ENCODE results near the gene PEPD. TPM values are rescaled to one million over a fixed set of nuclear protein-coding genes. Genes with fewer than 3 reads are reported as not detected.

PEPD gene
- total and polyA plus RNA-seq, 2 of the 4 experiments (the other 2 are of a cell fraction) = 36.7 to 88.4 TPM

DNA sequence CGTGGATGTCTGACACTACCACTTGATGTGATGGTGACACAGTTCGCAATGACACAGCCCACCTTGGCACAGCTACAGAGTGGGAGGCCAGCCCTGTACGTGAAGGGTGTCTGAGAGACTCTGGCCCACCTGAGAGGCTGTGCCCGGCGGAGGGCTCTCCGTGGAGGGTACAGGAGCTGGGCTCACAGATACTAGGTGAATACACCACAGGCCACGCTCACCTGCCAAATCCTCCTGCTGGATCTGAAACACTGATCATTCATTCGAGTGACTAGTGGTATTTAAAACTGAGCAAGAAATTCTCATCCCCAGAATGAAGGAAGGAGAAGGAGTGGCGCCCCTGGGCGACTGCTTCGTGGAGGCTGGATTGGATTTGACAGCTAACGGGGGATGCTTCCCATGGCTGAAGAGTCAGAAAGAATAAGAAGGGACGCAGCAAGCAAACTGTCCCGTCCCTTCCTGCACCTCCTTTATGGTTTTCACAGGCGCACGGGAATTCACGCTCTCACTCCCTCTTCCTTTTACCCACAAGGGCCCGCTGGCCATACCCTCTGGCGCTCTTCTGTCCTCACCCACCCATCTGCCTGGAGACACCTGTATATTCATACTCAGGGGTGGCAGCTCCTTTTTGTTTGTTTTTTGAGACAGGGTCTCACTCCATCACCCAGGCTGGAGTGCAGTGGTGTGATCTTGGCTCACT, 123.1 kb downstream of the PEPD start:
- Histone ChIP-seq H3K4me2 (ENCODE audit: low read depth, low read length) (no peak overlapping the region), H3K4me1 (ENCODE audit: control insufficient read depth, insufficient read depth, low read length) (peaks cover 25% of the 10 kb centered on the region), H2AK5ac (ENCODE audit: low read depth, low read length) (no peak overlapping the region), H3K14ac (replicated peaks; ENCODE audit: low read depth, low read length) (no peak overlapping the region), H3K9me1 (ENCODE audit: insufficient read depth, low read length) (peaks cover 3% of the 10 kb centered on the region; the same call in 1 of the 2 replicates), H3K36me3 (ENCODE audit: control insufficient read depth, insufficient read depth, low read length) (no peaks in the 10 kb centered on the region), H2BK20ac (ENCODE audit: low read depth, low read length) (no peak overlapping the region), H3K4ac (ENCODE audit: low read depth, low read length) (no peak overlapping the region; the same call in 1 of the 2 replicates), H2BK15ac (ENCODE audit: low read depth, low read length) (no peak overlapping the region), H2BK5ac (ENCODE audit: low read depth, low read length, poor library complexity, severe bottlenecking) (no peak overlapping the region), H3K23ac (ENCODE audit: low read depth, low read length) (no peak overlapping the region), H4K91ac (ENCODE audit: insufficient read depth, low read depth, low read length) (no peak overlapping the region), H3K9me3 (ENCODE audit: control insufficient read depth, insufficient read depth, low read length) (no peaks in the 10 kb centered on the region), H4K8ac (ENCODE audit: low read depth in 2 of 2, low read length in 2 of 2) (no peak overlapping the region), H2AFZ (replicated peaks; ENCODE audit: low read length, poor library complexity) (no peak overlapping the region), H3K79me1 (ENCODE audit: low read depth in 1 of 2, low read length in 2 of 2) (peaks cover 0 to 14% of the 10 kb centered on the region in 2 experiments; a peak in 1 of 4 replicates), H3K4me3 (ENCODE audit: insufficient read depth, low read depth, low read length) (no peak overlapping the region), H3K27me3 (ENCODE audit: control insufficient read depth, insufficient read depth, low read length) (no peaks in the 10 kb centered on the region), H4K5ac (ENCODE audit: low read depth, low read length) (no peak overlapping the region), H4K20me1 (ENCODE audit: insufficient read depth, low read length) (peaks cover 24% of the 10 kb centered on the region), H2BK120ac (ENCODE audit: low read depth, low read length) (no peak overlapping the region), H2AK9ac (replicated peaks; ENCODE audit: low read depth, low read length, poor library complexity) (no peak overlapping the region), H3K56ac (ENCODE audit: extremely low read depth, insufficient read depth, low read length) (no peak overlapping the region), H3K9ac (ENCODE audit: low read depth, low read length) (no peak overlapping the region), H3K27ac (ENCODE audit: insufficient read depth, low read length) (no peak overlapping the region), H3K18ac (ENCODE audit: low read depth, low read length) (no peak overlapping the region)
- ChIA-PET CTCF (interaction anchor here (1.1 kb wide), 2 partner anchors 9 to 14 kb away, joined by 3 read pairs; no protein-coding TSS in a partner anchor), POLR2A (ENCODE audit: unreplicated experiment) (no interaction called here)
- intact Hi-C loops (cut with micrococcal nuclease) = no loop called here
- WGBS, 2 experiments (ENCODE audit: extremely low coverage in 2 of 2, insufficient read length in 1 of 2) = 97% methylated on average over 5 of the region's 19 CpGs; no CpG with 5 or more reads in 1 of the 2 experiments
- in situ Hi-C loops (cut with MboI; ENCODE audit: low sequenced_read_pairs) = no loop called here
- no TSS peak for BruUV-seq (replicated peaks)
- DNase-seq (no peak), ATAC-seq (ENCODE audit: low read depth) (no peak)
- dilution Hi-C loops (cut with HindIII; ENCODE audit: low sequenced_read_pairs, unreplicated experiment) = no loop called here
- TF ChIP-seq, protein P1, sequence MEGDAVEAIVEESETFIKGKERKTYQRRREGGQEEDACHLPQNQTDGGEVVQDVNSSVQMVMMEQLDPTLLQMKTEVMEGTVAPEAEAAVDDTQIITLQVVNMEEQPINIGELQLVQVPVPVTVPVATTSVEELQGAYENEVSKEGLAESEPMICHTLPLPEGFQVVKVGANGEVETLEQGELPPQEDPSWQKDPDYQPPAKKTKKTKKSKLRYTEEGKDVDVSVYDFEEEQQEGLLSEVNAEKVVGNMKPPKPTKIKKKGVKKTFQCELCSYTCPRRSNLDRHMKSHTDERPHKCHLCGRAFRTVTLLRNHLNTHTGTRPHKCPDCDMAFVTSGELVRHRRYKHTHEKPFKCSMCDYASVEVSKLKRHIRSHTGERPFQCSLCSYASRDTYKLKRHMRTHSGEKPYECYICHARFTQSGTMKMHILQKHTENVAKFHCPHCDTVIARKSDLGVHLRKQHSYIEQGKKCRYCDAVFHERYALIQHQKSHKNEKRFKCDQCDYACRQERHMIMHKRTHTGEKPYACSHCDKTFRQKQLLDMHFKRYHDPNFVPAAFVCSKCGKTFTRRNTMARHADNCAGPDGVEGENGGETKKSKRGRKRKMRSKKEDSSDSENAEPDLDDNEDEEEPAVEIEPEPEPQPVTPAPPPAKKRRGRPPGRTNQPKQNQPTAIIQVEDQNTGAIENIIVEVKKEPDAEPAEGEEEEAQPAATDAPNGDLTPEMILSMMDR (conservative IDR thresholded peaks at IDR 0.05; ENCODE audit: low read depth, low read length) = no peak
- TF ChIP-seq MAFK (IDR thresholded peaks at IDR 0.05; ENCODE audit: low read depth, low read length) (no peak), CHD1 (IDR thresholded peaks at IDR 0.05; ENCODE audit: low read depth, low read length) (no peak), RAD21 (IDR thresholded peaks at IDR 0.05; ENCODE audit: low read length) (no peak), POLR2A (IDR thresholded peaks at IDR 0.05; ENCODE audit: low read depth, low read length) (no peak), MXI1 (IDR thresholded peaks at IDR 0.05; ENCODE audit: borderline replicate concordance, low read depth, low read length) (no peak), SMC3 (IDR thresholded peaks at IDR 0.05; ENCODE audit: low read depth, low read length) (no peak), RFX5 (IDR thresholded peaks at IDR 0.05; ENCODE audit: low read depth, low read length) (no peak), FOS (IDR thresholded peaks at IDR 0.05; ENCODE audit: low read depth, low read length) (no peak), RCOR1 (IDR thresholded peaks at IDR 0.05; ENCODE audit: insufficient replicate concordance, low read length) (no peak), CEBPB (IDR thresholded peaks at IDR 0.05; ENCODE audit: low read depth, low read length) (no peak), BHLHE40 (IDR thresholded peaks at IDR 0.05; ENCODE audit: low read depth, low read length) (no peak)
- TF ChIP-seq, protein P2, sequence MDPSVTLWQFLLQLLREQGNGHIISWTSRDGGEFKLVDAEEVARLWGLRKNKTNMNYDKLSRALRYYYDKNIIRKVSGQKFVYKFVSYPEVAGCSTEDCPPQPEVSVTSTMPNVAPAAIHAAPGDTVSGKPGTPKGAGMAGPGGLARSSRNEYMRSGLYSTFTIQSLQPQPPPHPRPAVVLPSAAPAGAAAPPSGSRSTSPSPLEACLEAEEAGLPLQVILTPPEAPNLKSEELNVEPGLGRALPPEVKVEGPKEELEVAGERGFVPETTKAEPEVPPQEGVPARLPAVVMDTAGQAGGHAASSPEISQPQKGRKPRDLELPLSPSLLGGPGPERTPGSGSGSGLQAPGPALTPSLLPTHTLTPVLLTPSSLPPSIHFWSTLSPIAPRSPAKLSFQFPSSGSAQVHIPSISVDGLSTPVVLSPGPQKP (IDR thresholded peaks at IDR 0.05; ENCODE audit: borderline replicate concordance, low read depth, low read length) = no peak
- TF ChIP-seq, protein P3, sequence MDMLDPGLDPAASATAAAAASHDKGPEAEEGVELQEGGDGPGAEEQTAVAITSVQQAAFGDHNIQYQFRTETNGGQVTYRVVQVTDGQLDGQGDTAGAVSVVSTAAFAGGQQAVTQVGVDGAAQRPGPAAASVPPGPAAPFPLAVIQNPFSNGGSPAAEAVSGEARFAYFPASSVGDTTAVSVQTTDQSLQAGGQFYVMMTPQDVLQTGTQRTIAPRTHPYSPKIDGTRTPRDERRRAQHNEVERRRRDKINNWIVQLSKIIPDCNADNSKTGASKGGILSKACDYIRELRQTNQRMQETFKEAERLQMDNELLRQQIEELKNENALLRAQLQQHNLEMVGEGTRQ (IDR thresholded peaks at IDR 0.05; ENCODE audit: low read depth, low read length) = no peak
